Superior temporal gyrus (tissue), 1 donor: ENCODE data around the gene NTF3.

Experiments
- DNase-seq: peaks from one replicate; pipeline ENCODE4 v3.0.0-alpha.2; 2016; ENCODE audit errors: extremely low spot score

The NTF3 gene

GRCh38 chr12:5487948-5488625 lies 56.2 kb downstream of the NTF3 start:
- no peak for DNase-seq

GRCh38 chr12:5488626-5488955 lies 56.7 kb downstream of the NTF3 start:
- no peak for DNase-seq

DNA sequence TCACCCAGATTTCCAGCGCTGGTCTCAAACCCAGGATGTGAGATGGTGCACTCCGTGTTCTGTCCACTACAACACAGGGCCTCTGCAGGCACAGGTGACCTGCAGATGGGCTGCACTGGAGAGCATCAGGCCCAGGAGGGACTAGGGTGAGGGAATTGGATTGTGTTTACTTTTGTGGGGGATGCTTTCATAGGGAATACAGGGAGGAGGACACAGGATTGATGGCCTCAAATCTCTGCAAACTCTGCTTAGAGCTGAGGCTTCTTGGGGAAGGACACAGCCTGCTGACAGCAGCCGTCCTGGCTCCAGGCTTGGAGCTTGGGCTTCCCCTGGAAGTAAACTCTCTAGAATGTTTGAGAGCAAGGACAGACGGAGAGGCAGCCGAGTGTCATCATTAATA lies 57.1 kb downstream of the NTF3 start:
- DNase-seq = no peak

DNA sequence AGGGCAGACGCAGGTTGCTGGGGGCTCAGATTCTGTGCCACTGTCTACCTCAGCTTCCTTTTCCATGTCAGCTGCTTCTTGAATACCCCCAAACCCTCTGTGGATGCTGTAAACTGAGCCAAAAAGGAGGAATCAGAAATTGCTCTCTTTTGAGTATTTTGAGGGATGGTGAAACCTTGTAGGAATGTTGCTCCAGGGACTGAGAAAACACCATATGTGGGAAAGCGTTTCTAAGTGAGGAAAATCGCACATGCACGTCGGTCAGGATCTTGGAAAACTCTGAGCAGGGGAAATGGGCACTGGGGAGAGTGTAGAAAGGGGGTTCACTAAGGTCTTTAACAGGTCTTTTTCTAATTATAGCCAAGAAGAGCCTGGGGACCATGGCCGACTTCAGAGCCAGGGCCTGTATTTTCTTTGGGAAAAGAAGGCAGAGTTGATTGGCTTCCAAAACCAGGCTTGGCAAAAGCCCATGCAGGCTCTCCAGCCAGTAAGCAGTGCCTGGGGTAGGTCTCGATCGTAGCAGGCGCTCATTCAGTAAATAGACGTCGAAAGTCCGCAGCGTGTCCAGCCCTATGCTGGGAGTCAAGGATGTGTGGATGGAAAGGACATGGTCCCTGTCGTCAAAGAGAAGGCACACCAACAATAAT lies 58.0 kb downstream of the NTF3 start:
- no peak for DNase-seq

- DNase-seq = no peak
These were observed 60.7 kb downstream of the NTF3 start for GRCh38 chr12:5492562-5492961.

GRCh38 chr12:5493018-5493417 lies 61.1 kb downstream of the NTF3 start:
- no peak for DNase-seq

DNA sequence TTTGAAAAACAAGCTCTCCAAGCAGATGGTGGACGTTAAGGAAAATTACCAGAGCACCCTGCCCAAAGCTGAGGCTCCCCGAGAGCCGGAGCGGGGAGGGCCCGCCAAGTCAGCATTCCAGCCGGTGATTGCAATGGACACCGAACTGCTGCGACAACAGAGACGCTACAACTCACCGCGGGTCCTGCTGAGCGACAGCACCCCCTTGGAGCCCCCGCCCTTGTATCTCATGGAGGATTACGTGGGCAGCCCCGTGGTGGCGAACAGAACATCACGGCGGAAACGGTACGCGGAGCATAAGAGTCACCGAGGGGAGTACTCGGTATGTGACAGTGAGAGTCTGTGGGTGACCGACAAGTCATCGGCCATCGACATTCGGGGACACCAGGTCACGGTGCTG lies 62.4 kb downstream of the NTF3 start:
- no peak for DNase-seq

DNA sequence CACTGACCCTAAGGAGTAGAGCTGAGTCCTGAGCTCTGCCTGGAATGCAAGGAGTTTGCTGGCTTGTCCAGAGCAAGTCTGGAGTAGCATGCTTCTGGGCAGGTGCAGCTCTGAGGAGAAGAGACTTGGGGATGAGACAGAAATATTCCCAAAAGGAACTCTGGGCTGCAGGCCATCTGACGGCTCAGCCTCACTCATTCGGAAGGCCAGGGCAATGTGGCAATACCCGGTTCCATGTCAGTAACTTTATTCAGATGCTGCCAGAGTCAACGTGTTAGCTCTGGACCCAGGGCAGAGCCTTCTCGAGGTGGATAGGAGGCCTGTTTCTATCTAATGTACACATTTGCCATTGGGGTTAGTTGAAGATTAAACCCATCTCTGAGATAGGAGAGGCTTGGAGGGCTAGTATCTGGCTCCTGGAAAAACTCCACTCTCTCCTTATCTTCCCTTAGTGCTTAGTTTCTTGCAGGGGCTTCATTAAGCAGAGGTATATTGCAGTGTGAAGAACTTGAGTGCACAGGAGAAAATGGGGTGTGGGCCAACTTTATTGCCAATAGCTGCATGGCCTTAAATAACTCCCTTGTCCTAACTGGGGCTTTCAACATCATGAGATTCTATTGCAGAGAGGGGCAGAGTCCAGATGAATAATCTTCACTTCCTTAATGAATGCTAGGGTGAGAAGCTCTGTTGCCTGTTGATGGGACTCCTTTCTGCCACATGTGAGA lies 65.6 kb downstream of the NTF3 start:
- no peak for DNase-seq

DNA sequence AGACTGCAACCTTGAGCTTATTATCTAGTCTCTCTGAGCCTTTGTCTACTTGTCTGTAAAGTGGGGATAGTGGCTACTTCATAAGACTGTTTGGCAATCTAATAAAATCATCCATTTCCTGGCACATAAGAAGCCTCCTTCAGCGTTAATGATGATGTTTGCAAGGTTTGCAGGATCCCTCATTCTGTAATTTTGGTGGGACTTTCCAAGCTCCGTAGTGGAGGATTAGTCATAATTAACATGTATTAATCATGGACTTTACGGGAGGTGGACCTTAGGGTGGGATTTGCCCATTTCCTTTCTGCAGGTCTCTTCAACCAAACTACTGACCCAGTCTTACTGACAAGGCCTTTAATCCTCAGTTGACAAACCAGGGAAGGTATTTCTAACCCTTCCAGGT lies 66.2 kb downstream of the NTF3 start:
- DNase-seq = no peak

DNA sequence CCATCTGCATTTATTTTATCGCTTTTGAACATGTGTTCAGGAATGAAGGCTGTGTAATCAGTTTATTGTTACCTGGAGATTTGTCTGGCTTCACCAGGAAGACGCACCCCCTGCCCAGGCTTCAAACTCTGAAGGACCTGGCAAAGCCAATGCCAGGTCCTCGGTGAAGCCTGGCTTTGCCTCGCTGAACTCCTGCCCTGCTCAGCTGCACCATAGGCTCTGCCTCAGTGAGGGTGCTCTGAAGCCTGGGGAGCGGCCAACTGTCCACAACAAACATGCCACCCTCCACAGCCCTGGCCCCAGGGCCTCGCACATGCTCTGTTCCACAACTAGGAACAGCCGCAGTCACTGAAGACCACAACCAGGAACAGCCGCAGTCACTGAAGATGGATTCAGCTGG lies 66.9 kb downstream of the NTF3 start:
- DNase-seq = no peak

GRCh38 chr12:5499566-5500330 lies 67.8 kb downstream of the NTF3 start:
- DNase-seq = no peak

DNA sequence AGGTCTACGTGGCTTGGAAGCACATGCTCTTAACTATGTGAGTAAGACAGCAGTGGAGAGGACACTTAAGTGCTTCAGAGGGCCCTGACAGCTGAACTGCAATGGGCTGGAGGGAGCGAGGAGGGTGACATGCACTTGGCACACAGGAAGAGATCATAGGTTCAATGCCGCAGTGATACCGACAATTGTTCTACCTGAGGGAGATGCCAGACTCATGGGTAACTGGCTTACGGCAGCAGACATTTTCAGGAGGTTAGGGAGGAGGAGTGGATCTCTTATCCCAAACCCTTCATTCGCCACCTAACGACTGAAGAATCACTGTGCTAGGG lies 68.4 kb downstream of the NTF3 start:
- no peak for DNase-seq

- no peak for DNase-seq
These were observed 71.9 kb downstream of the NTF3 start for GRCh38 chr12:5503774-5504173.

DNA sequence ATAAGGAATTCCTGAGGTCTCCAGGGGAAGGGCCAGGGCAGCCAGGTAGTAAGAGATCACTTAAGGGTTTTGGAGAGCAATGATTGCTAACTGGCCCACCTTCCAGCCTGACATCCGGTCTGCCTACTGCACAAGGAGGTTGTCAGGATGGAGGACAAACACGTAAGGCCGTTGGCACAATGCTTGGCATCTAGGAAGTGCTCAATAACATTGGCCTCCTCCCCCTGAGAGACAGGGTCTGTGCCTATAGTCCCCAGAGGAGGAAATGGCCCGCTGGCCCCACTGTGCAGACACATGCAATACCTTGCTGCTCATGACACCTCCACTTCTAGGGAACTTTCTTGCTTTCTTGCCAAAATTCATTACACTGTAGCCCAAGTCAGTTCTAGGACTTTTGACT lies 73.2 kb downstream of the NTF3 start:
- DNase-seq = no peak

DNA sequence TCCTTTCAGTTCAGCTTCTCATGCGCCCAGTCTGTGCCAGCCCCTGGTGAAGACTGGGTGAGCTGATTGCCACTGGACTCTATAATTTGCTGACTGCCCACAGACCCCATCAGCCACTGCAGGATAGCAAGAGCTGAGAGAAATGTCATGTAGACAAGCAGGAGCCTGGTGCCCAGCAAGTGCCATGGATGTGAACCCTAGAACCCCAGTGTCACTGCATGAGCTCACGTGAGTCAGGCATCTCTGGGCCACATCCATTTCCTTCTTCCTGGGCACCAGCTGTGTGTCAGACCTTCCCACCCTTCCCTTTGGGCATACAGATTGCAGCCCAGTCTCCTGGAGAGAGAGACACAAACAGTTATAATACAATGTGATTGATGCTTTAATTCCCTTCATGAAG lies 73.8 kb downstream of the NTF3 start:
- DNase-seq = no peak

DNA sequence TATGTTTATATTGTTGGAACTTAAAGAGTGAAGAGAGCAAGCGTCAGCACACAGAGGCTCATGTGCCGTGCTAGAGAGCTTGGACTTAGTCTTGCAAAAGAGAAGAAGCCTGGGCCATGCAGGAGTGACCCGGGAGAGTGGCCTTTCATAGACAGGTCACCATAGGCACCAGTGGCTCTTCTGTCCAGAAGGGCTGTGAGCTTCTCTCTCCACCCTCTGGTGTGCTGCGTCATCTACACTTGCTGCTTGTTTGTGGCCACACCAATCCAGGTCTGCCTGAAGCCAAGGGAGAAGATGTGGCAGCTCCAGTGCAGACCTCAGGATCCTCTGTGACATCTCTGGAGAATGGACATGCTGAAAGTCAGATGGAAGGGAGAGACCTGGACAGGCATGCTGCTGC lies 74.4 kb downstream of the NTF3 start:
- no peak for DNase-seq

GRCh38 chr12:5506821-5507231 lies 74.9 kb downstream of the NTF3 start:
- DNase-seq = no peak

- DNase-seq = no peak
These were observed 75.6 kb downstream of the NTF3 start for GRCh38 chr12:5507401-5507935.

DNA sequence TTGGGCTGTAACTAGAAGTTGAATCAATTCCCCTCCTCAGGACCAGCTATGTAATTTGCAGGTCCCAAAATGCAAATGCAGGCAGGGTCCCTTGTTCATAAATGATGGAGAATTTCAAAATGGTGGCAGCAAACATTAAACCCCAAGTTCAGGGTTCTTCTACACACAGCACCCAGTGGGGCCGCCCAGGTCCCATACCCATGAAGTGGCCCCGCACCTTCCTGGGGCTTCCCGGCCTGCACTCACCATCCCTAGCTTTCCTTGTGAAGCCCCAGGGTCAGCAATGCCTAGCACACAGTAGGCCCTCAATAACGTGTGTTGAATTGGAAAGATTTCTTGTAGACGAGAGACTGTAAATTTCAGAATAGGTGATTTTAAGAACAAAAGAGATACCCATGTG lies 76.0 kb downstream of the NTF3 start:
- no peak for DNase-seq

DNA sequence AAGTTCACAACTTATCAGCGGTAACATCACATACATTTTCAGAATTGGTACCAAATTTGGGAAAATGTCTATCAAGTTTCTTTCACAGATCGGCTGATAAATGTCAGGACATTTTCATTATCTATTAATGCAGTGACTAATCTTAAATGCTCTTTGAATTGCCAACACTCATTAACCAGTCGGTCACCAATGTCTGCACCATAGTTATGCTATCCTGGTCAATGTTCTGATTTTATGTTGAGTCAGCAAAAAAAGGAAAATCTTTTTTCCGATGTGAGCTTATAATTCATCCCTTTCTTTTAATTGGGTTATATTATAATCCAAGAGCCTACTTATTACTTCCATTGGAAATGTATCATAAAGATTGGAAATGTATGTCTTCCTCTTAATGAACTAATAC lies 77.2 kb downstream of the NTF3 start:
- DNase-seq = no peak

DNA sequence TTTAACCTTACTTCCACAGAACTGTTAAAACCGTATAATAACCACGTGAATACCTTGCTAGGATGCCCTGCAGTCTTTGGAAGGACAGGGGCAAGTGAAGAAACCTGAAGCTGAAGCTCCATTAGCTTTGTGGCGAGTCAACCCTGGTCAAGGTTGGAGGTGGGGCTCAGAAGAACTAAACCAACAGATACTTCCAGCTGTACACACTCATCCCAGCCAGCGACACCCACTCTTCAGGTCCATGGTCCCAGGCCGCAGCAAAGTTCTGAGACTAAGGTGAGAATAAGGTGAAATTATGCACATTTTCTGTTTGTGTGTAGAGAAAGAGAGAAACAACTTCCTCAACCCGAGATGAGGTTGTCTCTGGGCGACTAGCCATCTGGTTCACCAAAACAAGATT lies 77.6 kb downstream of the NTF3 start:
- no peak for DNase-seq

DNA sequence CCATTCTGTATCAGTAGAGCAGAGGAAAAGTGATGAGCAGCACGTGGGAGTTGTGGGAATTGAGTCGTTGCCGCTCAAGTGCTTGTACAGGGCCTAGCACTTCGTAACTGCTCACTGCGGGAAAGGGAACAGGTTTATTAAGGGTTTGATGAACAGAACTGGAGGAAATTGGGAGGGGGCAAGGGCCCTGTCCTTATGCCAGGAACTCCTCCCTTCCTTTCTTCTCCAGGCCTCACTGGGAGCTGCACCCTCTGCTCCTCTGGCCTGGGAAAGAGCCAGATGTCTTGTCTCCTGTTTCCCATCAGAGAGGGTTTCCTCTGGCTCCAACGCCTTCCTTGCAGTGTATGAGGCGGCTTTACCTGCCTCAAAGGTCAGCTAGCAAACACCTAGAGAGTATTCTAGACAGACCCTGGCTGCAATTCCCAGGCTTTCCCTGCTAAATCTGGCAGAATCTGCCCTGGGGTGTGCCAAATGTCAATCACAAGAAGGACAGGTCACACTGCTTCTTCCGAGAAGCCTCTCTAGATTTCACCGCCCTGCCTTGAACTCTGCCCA lies 78.4 kb downstream of the NTF3 start:
- no peak for DNase-seq
